H9 (cell line): ENCODE data around the gene ADORA3. TPM values are rescaled to one million over a fixed set of nuclear protein-coding genes. Genes with fewer than 3 reads are reported as not detected.

ENCODE experiments used
- DNase-seq: peaks from one replicate; pipeline ENCODE4 v3.0.0-alpha.2; 2017
- H2AFZ ChIP-seq: one replicate; pipeline ENCODE4 v1.6.1; 2013; ENCODE audit warnings: mild to moderate bottlenecking, low read length, control low read depth, moderate library complexity
- H2AK5ac ChIP-seq: 2 replicates; pipeline ENCODE4 v1.6.1; 2013; ENCODE audit warnings: low read length, control low read depth, mixed read lengths; ENCODE audit not compliant: insufficient read length
- H2BK120ac ChIP-seq: one replicate; pipeline ENCODE4 v1.6.1; 2013; ENCODE audit warnings: low read depth, mild to moderate bottlenecking, low read length, control low read depth, inconsistent platforms; ENCODE audit not compliant: poor library complexity, severe bottlenecking
- H2BK12ac ChIP-seq: 2 replicates; pipeline ENCODE4 v1.6.1; 2013; ENCODE audit warnings: low read length, control low read depth, mixed read lengths, low read depth; ENCODE audit not compliant: insufficient read length
- H2BK15ac ChIP-seq: 2 replicates; pipeline ENCODE4 v1.6.1; 2013; ENCODE audit warnings: low read depth, low read length, control low read depth
- H2BK20ac ChIP-seq: one replicate; pipeline ENCODE4 v1.6.1; 2013; ENCODE audit warnings: low read depth, mild to moderate bottlenecking, low read length, control low read depth, inconsistent platforms; ENCODE audit not compliant: poor library complexity, severe bottlenecking
- H2BK5ac ChIP-seq: 2 replicates; pipeline ENCODE4 v1.6.1; 2013; ENCODE audit warnings: low read length, control low read depth, mixed read lengths; ENCODE audit not compliant: insufficient read length
- H3K14ac ChIP-seq: 2 replicates; pipeline ENCODE4 v1.6.1; 2013; ENCODE audit warnings: low read length, control low read depth; ENCODE audit not compliant: insufficient read depth
- H3K18ac ChIP-seq: 2 replicates; pipeline ENCODE4 v1.6.1; 2013; ENCODE audit warnings: low read depth, mild to moderate bottlenecking, mixed read lengths, low read length, control low read depth; ENCODE audit not compliant: insufficient read length
- H3K23ac ChIP-seq: 2 replicates; pipeline ENCODE4 v1.6.1; 2013; ENCODE audit warnings: low read length, control low read depth, mixed read lengths, low read depth; ENCODE audit not compliant: insufficient read length
- H3K23me2 ChIP-seq: 2 replicates; pipeline ENCODE4 v1.6.1; 2013; ENCODE audit warnings: low read depth, mild to moderate bottlenecking, mixed read lengths, low read length, control low read depth; ENCODE audit not compliant: insufficient read length, poor library complexity, severe bottlenecking
- H3K27ac ChIP-seq: 2 replicates; pipeline ENCODE4 v1.5.1; 2013; ENCODE audit warnings: low read length, control low read depth, mixed read lengths, low read depth; ENCODE audit not compliant: insufficient read length
- H3K27me3 ChIP-seq: 2 replicates; pipeline ENCODE4 v1.6.1; 2013; ENCODE audit warnings: low read length, control low read depth, inconsistent platforms; ENCODE audit not compliant: insufficient read depth
- H3K4ac ChIP-seq: 2 replicates; pipeline ENCODE4 v1.6.1; 2013; ENCODE audit warnings: low read depth, mild to moderate bottlenecking, control low read depth, inconsistent platforms, low read length, moderate library complexity
- H3K4me1 ChIP-seq: 2 replicates; pipeline ENCODE4 v1.6.1; 2013; ENCODE audit warnings: low read length, control low read depth, inconsistent platforms; ENCODE audit not compliant: insufficient read depth
- H3K4me2 ChIP-seq: 2 replicates; pipeline ENCODE4 v1.6.1; 2013; ENCODE audit warnings: low read length, control low read depth, mixed read lengths; ENCODE audit not compliant: insufficient read length, insufficient read depth
- H3K56ac ChIP-seq: 2 replicates; pipeline ENCODE4 v1.6.1; 2013; ENCODE audit warnings: low read depth, mild to moderate bottlenecking, mixed read lengths, low read length, control low read depth; ENCODE audit not compliant: insufficient read length
- H3K79me1 ChIP-seq: 2 replicates; pipeline ENCODE4 v1.6.1; 2013; ENCODE audit warnings: low read depth, mild to moderate bottlenecking, moderate library complexity, low read length, control low read depth, inconsistent platforms; ENCODE audit not compliant: insufficient read depth, poor library complexity, severe bottlenecking
- H3K79me2 ChIP-seq: 2 replicates; pipeline ENCODE4 v1.6.1; 2013; ENCODE audit warnings: low read length, control low read depth, inconsistent platforms; ENCODE audit not compliant: insufficient read depth
- H3K9ac ChIP-seq: 2 replicates; pipeline ENCODE4 v1.6.1; 2013; ENCODE audit warnings: low read length, control low read depth, mixed read lengths; ENCODE audit not compliant: insufficient read length; ENCODE audit errors: extremely low read depth
- H3K9me3 ChIP-seq: one replicate; pipeline ENCODE4 v1.6.1; 2013; ENCODE audit warnings: low read depth, low read length, inconsistent platforms; ENCODE audit not compliant: control insufficient read depth
- H3T11ph ChIP-seq: one replicate; pipeline ENCODE4 v1.6.1; 2013; ENCODE audit warnings: mild to moderate bottlenecking, low read length, control low read depth, inconsistent platforms
- H4K20me1 ChIP-seq: one replicate; pipeline ENCODE4 v1.6.1; 2013; ENCODE audit not compliant: control insufficient read depth, insufficient read length, insufficient read depth
- H4K5ac ChIP-seq: 2 replicates; pipeline ENCODE4 v1.6.1; 2013; ENCODE audit warnings: low read depth, mild to moderate bottlenecking, mixed read lengths, low read length, control low read depth; ENCODE audit not compliant: insufficient read length
- H4K8ac ChIP-seq: replicated peaks from 2 replicates; pipeline ENCODE4 v1.6.1; 2013; ENCODE audit warnings: low read length, control low read depth, mixed read lengths, low read depth; ENCODE audit not compliant: insufficient read length
- H4K91ac ChIP-seq: 2 replicates; pipeline ENCODE4 v1.6.1; 2013; ENCODE audit warnings: low read depth, mild to moderate bottlenecking, moderate library complexity, mixed read lengths, low read length, control low read depth; ENCODE audit not compliant: insufficient read length
- H3K27ac Mint-ChIP-seq, 3 experiments: 2 replicates in 2 of 3; 3 replicates in 1 of 3; pipeline ENCODE4 v1.8.0; 2020 to 2021; ENCODE audit warnings: mixed read lengths in 3 of 3, mild to moderate bottlenecking in 1 of 3, moderate library complexity in 1 of 3
- H3K27me3 Mint-ChIP-seq: 2 replicates; pipeline ENCODE4 v1.8.0; 2021; ENCODE audit warnings: low read depth, mild to moderate bottlenecking, moderate library complexity, mixed read lengths
- H3K36me3 Mint-ChIP-seq, 3 experiments: 2 replicates in 2 of 3; 3 replicates in 1 of 3; pipeline ENCODE4 v1.8.0; 2020 to 2021; ENCODE audit warnings: low read depth in 3 of 3, mixed read lengths in 3 of 3; ENCODE audit not compliant: insufficient read depth in 1 of 3
- H3K4me1 Mint-ChIP-seq, 2 experiments: 2 replicates each; pipeline ENCODE4 v1.8.0; 2020; ENCODE audit warnings: mixed read lengths in 2 of 2
- H3K4me3 Mint-ChIP-seq, 2 experiments: 2 replicates in 1 of 2; 3 replicates in 1 of 2; pipeline ENCODE4 v1.8.0; 2020 to 2021; ENCODE audit warnings: mild to moderate bottlenecking in 2 of 2, mixed read lengths in 2 of 2, moderate library complexity in 1 of 2
- H3K9me3 Mint-ChIP-seq, 2 experiments: 2 replicates in 1 of 2; 3 replicates in 1 of 2; pipeline ENCODE4 v1.8.0; 2020; ENCODE audit warnings: mild to moderate bottlenecking in 2 of 2, mixed read lengths in 2 of 2, moderate library complexity in 1 of 2
- CTCF ChIP-seq: fragments of 200-600 bp; sonication (generic); conservative IDR thresholded peaks from 3 replicates; pipeline ENCODE4 v1.8.0; 2021; ENCODE audit warnings: antibody characterized with exemption, mild to moderate bottlenecking
- WGBS: extraction: QIAGEN DNeasy Blood & Tissue Kit; methylation state at CpG from one replicate; pipeline ENCODE4 v1.1.7; 2013; ENCODE audit warnings: missing lambda C conversion rate, low lambda C conversion rate, mixed read lengths; ENCODE audit not compliant: insufficient read length; ENCODE audit errors: extremely low coverage; 5-methylcytosine and 5-hydroxymethylcytosine counted together
- total RNA-seq: library from RNA; stranded (reverse); gene quantifications from 2 replicates; pipeline ENCODE4 v1.2.1, GENCODE V29; 2021

The ADORA3 gene
- total RNA-seq, 1 experiment from 2014 or later: not detected

- DNase-seq: no peak
- no peak overlapping the region for H4K5ac ChIP-seq
- peaks cover 0 to 14% (median 6%) of the 10 kb centered on the region in 3 experiments; a peak in 3 of 7 replicates for H3K36me3 Mint-ChIP-seq
- H2BK12ac ChIP-seq: no peak overlapping the region
- H3K14ac ChIP-seq: no peak overlapping the region
- no peaks in the 10 kb centered on the region for H3K23me2 ChIP-seq
- no peak overlapping the region for H2AK5ac ChIP-seq
- no CpG with 5 or more reads among the region's 2 CpGs for WGBS
- no peaks in the 10 kb centered on the region for H3K27me3 Mint-ChIP-seq
- no peak overlapping the region for H2BK120ac ChIP-seq
- no peak overlapping the region for H3T11ph ChIP-seq
- no peak overlapping the region for H2AFZ ChIP-seq
- no peak overlapping the region for H3K23ac ChIP-seq
- no peak overlapping the region for H3K9ac ChIP-seq
- no peak overlapping the region for H4K91ac ChIP-seq
- H3K27me3 ChIP-seq: no peaks in the 10 kb centered on the region
- H2BK15ac ChIP-seq: no peak overlapping the region
- H3K9me3 ChIP-seq: no peaks in the 10 kb centered on the region
- no peaks in the 10 kb centered on the region for H3K4me1 ChIP-seq
- no peaks in the 10 kb centered on the region for H3K4me1 Mint-ChIP-seq
- no peak overlapping the region for H3K18ac ChIP-seq
- H3K4me3 Mint-ChIP-seq: no peak overlapping the region
- H3K56ac ChIP-seq: no peak overlapping the region
- H3K79me1 ChIP-seq: no peaks in the 10 kb centered on the region
- no peak overlapping the region for H3K4ac ChIP-seq
- no peak for TF ChIP-seq CTCF
- no peak overlapping the region for H2BK5ac ChIP-seq
- no peak overlapping the region for H3K27ac Mint-ChIP-seq
- H3K79me2 ChIP-seq: no peaks in the 10 kb centered on the region
- no peak overlapping the region for H2BK20ac ChIP-seq
- no peak overlapping the region for H4K8ac ChIP-seq
- H3K4me2 ChIP-seq: no peak overlapping the region
- H4K20me1 ChIP-seq: no peaks in the 10 kb centered on the region
- no peak overlapping the region for H3K27ac ChIP-seq
- H3K9me3 Mint-ChIP-seq: no peaks in the 10 kb centered on the region
Measured at GRCh38 chr1:111465754-111466153, 37.7 kb downstream of the ADORA3 start.
